Glutamatergic neuron (in vitro differentiated cells): Measurements from ENCODE around the gene TRIO. TPM values are rescaled to one million over a fixed set of nuclear protein-coding genes. Genes with fewer than 3 reads are reported as not detected.

Experiments used
- DNase-seq: peaks from one replicate; pipeline ENCODE4 v3.0.0; 2022
- H3K27ac Mint-ChIP-seq: one replicate; pipeline ENCODE4 v1.8.0; 2020; ENCODE audit warnings: mild to moderate bottlenecking, mixed read lengths, inconsistent platforms; ENCODE audit not compliant: unreplicated experiment
- H3K27me3 Mint-ChIP-seq: one replicate; pipeline ENCODE4 v1.8.0; 2020; ENCODE audit warnings: mild to moderate bottlenecking, moderate library complexity, mixed read lengths, inconsistent platforms; ENCODE audit not compliant: unreplicated experiment
- H3K36me3 Mint-ChIP-seq: one replicate; pipeline ENCODE4 v1.8.0; 2020; ENCODE audit warnings: mild to moderate bottlenecking, mixed read lengths, inconsistent platforms; ENCODE audit not compliant: unreplicated experiment
- H3K4me1 Mint-ChIP-seq: one replicate; pipeline ENCODE4 v1.8.0; 2020; ENCODE audit warnings: mild to moderate bottlenecking, low read depth, mixed read lengths, inconsistent platforms; ENCODE audit not compliant: unreplicated experiment
- H3K4me3 Mint-ChIP-seq: one replicate; pipeline ENCODE4 v1.8.0; 2020; ENCODE audit warnings: mild to moderate bottlenecking, mixed read lengths, inconsistent platforms; ENCODE audit not compliant: unreplicated experiment
- H3K9me3 Mint-ChIP-seq: one replicate; pipeline ENCODE4 v1.8.0; 2020; ENCODE audit warnings: mild to moderate bottlenecking, moderate library complexity, mixed read lengths, inconsistent platforms; ENCODE audit not compliant: unreplicated experiment
- total RNA-seq: library from RNA; stranded (reverse); fragmentation: NEBNext Ultra II Directional; extraction: Animal tissue kit (Norgen Biotek cat#: 25700); gene quantifications from one replicate; pipeline ENCODE4 v1.2.1, GENCODE V29; 2021; ENCODE audit not compliant: unreplicated experiment
- TF ChIP-seq, protein P1 (sequence below): fragments of 200-600 bp; sonication (generic); IDR thresholded peaks from one replicate; pipeline ENCODE4 v1.5.0; 2021; ENCODE audit not compliant: partially characterized antibody, unreplicated experiment

Gene TRIO
- total RNA-seq, 1 donor from 2014 or later = 281 TPM

DNA sequence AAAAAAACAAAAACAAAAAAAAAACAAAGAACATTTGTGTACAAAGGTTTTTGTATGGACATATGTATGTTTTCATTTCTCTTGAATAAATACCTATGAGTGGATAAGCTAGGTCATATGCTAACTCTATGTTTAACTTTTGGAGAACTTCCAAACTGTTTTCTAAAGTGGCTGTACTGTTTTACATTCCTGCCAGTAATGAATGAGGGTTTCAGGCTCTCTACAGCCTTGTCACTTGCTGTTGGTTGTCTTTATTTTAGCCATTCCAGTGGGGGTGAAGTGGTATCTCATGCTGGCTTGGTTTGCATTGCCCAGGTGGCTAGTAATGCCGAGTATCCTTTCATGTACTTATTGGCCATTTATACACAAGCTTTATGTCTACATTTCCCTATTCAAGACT lies 9.1 kb upstream of the TRIO start:
- Mint-ChIP-seq H3K36me3 (no peaks in the 10 kb centered on the region), H3K27me3 (peaks cover 5% of the 10 kb centered on the region), H3K9me3 (peaks cover 2% of the 10 kb centered on the region), H3K4me3 (no peak overlapping the region), H3K4me1 (peaks cover 7% of the 10 kb centered on the region), H3K27ac (no peak overlapping the region)
- TF ChIP-seq, protein P1, sequence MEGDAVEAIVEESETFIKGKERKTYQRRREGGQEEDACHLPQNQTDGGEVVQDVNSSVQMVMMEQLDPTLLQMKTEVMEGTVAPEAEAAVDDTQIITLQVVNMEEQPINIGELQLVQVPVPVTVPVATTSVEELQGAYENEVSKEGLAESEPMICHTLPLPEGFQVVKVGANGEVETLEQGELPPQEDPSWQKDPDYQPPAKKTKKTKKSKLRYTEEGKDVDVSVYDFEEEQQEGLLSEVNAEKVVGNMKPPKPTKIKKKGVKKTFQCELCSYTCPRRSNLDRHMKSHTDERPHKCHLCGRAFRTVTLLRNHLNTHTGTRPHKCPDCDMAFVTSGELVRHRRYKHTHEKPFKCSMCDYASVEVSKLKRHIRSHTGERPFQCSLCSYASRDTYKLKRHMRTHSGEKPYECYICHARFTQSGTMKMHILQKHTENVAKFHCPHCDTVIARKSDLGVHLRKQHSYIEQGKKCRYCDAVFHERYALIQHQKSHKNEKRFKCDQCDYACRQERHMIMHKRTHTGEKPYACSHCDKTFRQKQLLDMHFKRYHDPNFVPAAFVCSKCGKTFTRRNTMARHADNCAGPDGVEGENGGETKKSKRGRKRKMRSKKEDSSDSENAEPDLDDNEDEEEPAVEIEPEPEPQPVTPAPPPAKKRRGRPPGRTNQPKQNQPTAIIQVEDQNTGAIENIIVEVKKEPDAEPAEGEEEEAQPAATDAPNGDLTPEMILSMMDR = no peak
- DNase-seq = no peak

DNA sequence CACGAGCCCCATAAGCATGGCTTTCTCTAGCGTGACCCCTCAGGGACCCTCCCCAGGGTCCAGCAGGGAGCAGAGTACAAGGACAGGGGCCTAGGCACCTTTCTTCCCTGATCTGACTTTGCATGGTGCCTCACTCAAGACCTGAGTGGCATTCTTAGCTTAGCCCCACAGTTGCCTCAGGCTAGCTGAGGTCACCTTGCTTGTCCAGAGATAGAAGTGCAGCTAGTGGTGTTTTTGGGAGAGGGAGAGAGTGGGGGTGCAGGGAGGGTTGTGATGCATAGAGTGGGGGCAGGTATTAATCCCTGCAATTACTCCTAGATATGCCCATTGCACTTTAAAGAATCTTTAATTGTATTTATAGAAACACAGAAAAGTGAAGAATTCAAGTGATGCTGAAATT lies 8.4 kb upstream of the TRIO start:
- TF ChIP-seq, protein P1 = no peak
- H3K9me3 Mint-ChIP-seq = peaks cover 7% of the 10 kb centered on the region
- H3K36me3 Mint-ChIP-seq = peaks cover 5% of the 10 kb centered on the region
- no peak for DNase-seq
- H3K27ac Mint-ChIP-seq = no peak overlapping the region
- H3K4me3 Mint-ChIP-seq = no peak overlapping the region
- H3K4me1 Mint-ChIP-seq = peaks cover 13% of the 10 kb centered on the region
- peaks cover 6% of the 10 kb centered on the region for H3K27me3 Mint-ChIP-seq

DNA sequence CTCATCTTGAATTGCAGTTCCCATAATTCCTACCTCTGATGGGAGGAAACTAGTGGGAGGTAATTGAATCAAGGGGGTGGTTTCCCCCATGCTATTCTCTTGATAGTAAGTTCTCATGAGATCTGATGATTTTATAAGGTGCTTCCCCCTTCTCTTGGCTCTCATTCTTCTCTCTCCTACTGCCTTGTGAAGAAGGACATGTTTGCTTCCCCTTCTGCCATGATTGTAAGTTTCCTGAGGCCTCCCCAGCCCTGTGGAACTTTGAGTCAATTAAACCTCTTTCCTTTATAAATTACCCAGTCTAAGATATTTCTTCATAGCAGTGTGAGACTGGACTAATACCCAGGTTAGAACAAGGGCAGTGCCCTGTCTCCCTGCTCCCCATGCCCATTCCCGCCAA lies 7.5 kb upstream of the TRIO start:
- H3K9me3 Mint-ChIP-seq = peaks cover 7% of the 10 kb centered on the region
- no peak overlapping the region for H3K27ac Mint-ChIP-seq
- peaks cover 9% of the 10 kb centered on the region for H3K27me3 Mint-ChIP-seq

DNA sequence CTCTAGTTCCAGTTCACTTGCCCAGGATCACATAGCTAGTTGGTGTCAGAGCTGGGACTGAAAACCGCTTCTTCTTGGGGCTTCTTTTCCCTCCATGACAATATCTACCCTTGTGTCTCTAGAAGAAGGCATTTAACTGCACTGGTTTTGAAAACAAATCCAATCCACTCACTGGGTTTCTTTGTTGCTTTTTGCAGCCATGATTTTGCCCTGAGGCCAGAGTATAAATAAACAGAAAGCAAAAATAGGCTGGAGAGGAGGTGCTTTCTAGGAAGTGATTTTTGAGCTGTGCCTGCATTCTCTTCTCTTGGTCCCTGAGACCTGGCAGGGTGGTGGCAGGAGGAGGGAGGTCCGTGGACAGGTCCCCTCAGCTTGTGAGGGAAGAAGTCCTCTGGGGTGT lies 6.9 kb upstream of the TRIO start:
- H3K4me1 Mint-ChIP-seq = peaks cover 17% of the 10 kb centered on the region
- no peak overlapping the region for H3K4me3 Mint-ChIP-seq
- H3K27ac Mint-ChIP-seq = no peak overlapping the region
- peaks cover 5% of the 10 kb centered on the region for H3K36me3 Mint-ChIP-seq
- no peak for DNase-seq
- H3K9me3 Mint-ChIP-seq = peaks cover 7% of the 10 kb centered on the region
- peaks cover 9% of the 10 kb centered on the region for H3K27me3 Mint-ChIP-seq
- TF ChIP-seq, protein P1 = no peak

More for the DNA sequence above, 7.5 kb upstream of the TRIO start:
- Mint-ChIP-seq H3K4me3 (no peak overlapping the region), H3K36me3 (peaks cover 5% of the 10 kb centered on the region), H3K4me1 (peaks cover 16% of the 10 kb centered on the region)
- TF ChIP-seq, protein P1 = no peak
- no peak for DNase-seq

DNA sequence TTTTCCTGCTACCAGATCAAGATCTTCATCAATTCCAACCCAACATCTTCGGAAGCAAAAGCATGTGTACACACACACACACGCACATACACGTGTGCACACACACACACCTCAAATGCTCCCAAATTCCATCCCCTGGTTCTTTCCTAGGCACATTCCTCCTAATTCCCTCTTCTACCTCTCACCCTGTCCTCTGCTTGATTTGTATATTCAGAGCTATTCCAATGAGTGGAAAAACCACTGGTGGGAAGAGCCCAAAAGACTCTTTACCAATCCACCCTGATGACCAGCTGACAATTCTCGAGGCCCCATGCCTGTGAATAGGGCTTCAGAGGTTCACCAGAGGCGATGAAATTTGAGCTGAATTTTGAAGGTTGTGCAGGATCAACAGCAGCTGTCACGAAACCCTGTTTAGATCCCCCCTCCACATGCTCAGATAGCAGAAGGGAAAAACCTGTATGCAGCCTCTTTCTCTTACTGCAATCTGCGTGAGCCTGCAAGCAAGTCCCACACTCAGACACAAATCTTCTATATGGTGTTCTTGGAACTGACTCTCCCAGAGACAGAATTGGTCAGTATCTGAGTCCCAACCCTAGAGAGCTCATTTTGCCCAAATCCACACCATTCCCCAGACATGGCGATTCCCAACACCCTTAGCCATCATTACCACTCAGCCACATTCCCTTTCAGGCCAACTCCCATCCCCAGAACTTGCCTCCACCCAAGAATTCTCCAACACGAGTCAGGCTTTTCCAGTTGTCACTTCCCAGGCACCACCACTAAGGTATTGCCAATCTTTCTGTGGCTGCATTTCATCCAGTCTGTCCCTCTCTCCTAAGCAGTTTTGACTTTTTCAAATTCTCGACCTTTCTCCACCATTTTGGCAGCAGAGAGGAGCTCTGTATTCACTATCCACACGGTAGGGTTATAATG lies 4.3 kb upstream of the TRIO start:
- H3K4me3 Mint-ChIP-seq = peak overlapping the region; percentile 4
- TF ChIP-seq, protein P1 = no peak
- no peak for DNase-seq
- H3K27me3 Mint-ChIP-seq = peaks cover 11% of the 10 kb centered on the region
- H3K36me3 Mint-ChIP-seq = peaks cover 5% of the 10 kb centered on the region
- peak overlapping the region; percentile 48 for H3K27ac Mint-ChIP-seq
- H3K4me1 Mint-ChIP-seq = peaks cover 26% of the 10 kb centered on the region
- H3K9me3 Mint-ChIP-seq = peaks cover 9% of the 10 kb centered on the region
